Liver (tissue), 9 donors: ENCODE data around the gene ARMH3. TPM values are rescaled to one million over a fixed set of nuclear protein-coding genes. Genes with fewer than 3 reads are reported as not detected.

ENCODE experiments used
- DNase-seq: peaks from one replicate; pipeline ENCODE4 v3.0.0-alpha.2; 2017; ENCODE audit warnings: low spot score
- H3K27ac ChIP-seq, 2 donors: one replicate each; pipeline ENCODE4 v1.7.0; 2013; ENCODE audit warnings: inconsistent platforms in 2 of 2, low read length in 2 of 2, control low read depth in 1 of 2, low read depth in 1 of 2, mild to moderate bottlenecking in 1 of 2
- H3K27me3 ChIP-seq, 4 donors: one replicate each; pipeline versions ENCODE4 v1.6.1 to v1.7.0; 2013; ENCODE audit warnings: low read length in 3 of 4, inconsistent platforms in 1 of 4, mild to moderate bottlenecking in 1 of 4, moderate library complexity in 1 of 4; ENCODE audit not compliant: control insufficient read depth in 4 of 4, insufficient read depth in 4 of 4
- H3K36me3 ChIP-seq, 4 donors: one replicate each; pipeline versions ENCODE4 v1.6.1 to v1.7.0; 2013; ENCODE audit warnings: low read length in 3 of 4, mild to moderate bottlenecking in 3 of 4, low read depth in 1 of 4, moderate library complexity in 1 of 4; ENCODE audit not compliant: control insufficient read depth in 4 of 4, insufficient read depth in 3 of 4
- H3K4me1 ChIP-seq, 4 donors: one replicate each; pipeline versions ENCODE4 v1.6.1 to v1.7.0; 2013; ENCODE audit warnings: low read length in 3 of 4, mild to moderate bottlenecking in 3 of 4, moderate library complexity in 1 of 4; ENCODE audit not compliant: control insufficient read depth in 4 of 4, insufficient read depth in 4 of 4
- H3K4me3 ChIP-seq, 3 donors: one replicate each; pipeline versions ENCODE4 v1.6.1 to v1.7.0; 2013; ENCODE audit warnings: low read length in 3 of 3, control low read depth in 1 of 3, low read depth in 1 of 3, mild to moderate bottlenecking in 1 of 3
- H3K9ac ChIP-seq, 2 donors: one replicate each; pipeline ENCODE4 v1.7.0; 2013; ENCODE audit warnings: low read length in 2 of 2, mild to moderate bottlenecking in 2 of 2, moderate library complexity in 2 of 2, control low read depth in 1 of 2, low read depth in 1 of 2
- H3K9me3 ChIP-seq, 4 donors: one replicate each; pipeline versions ENCODE4 v1.6.1 to v1.7.0; 2013; ENCODE audit warnings: low read length in 3 of 4; ENCODE audit not compliant: control insufficient read depth in 4 of 4
- CTCF ChIP-seq: fragments of 150-350 bp; IDR thresholded peaks from 2 replicates; pipeline ENCODE4 v1.5.1; 2017; ENCODE audit warnings: improper control_type of control experiment, low read depth, low read length; ENCODE audit not compliant: missing input control
- FOXA1 ChIP-seq: IDR thresholded peaks from 2 replicates; pipeline ENCODE4 v1.6.1; 2016; ENCODE audit warnings: antibody characterized with exemption
- FOXA2 ChIP-seq: IDR thresholded peaks from 2 replicates; pipeline ENCODE4 v1.6.1; 2016; ENCODE audit warnings: antibody characterized with exemption
- GABPA ChIP-seq, 2 donors: IDR thresholded peaks in 1 of 2; conservative IDR thresholded peaks in 1 of 2; 2 replicates each; pipeline ENCODE4 v1.6.1; 2016; ENCODE audit warnings: antibody characterized with exemption in 2 of 2, mild to moderate bottlenecking in 1 of 2, moderate library complexity in 1 of 2
- HNF4A ChIP-seq, 2 donors: conservative IDR thresholded peaks; 2 replicates each; pipeline ENCODE4 v1.6.1; 2016; ENCODE audit warnings: antibody characterized with exemption in 2 of 2, mild to moderate bottlenecking in 2 of 2
- HNF4G ChIP-seq: IDR thresholded peaks from 2 replicates; pipeline ENCODE4 v1.6.1; 2016; ENCODE audit warnings: antibody characterized with exemption
- JUND ChIP-seq, 2 donors: IDR thresholded peaks; 2 replicates each; pipeline ENCODE4 v1.6.1; 2016; ENCODE audit warnings: antibody characterized with exemption in 2 of 2
- NR2F2 ChIP-seq: IDR thresholded peaks from 2 replicates; pipeline ENCODE4 v1.6.1; 2016; ENCODE audit warnings: antibody characterized with exemption
- RAD21 ChIP-seq, 2 donors: IDR thresholded peaks; 2 replicates each; pipeline ENCODE4 v1.6.1; 2016; ENCODE audit warnings: antibody characterized with exemption in 2 of 2, mild to moderate bottlenecking in 2 of 2
- REST ChIP-seq: IDR thresholded peaks from 2 replicates; pipeline ENCODE4 v1.6.1; 2016; ENCODE audit warnings: antibody characterized with exemption, mild to moderate bottlenecking
- RXRA ChIP-seq, 2 donors: IDR thresholded peaks; 2 replicates each; pipeline ENCODE4 v1.6.1; 2017 to 2018; ENCODE audit warnings: antibody characterized with exemption in 2 of 2, mild to moderate bottlenecking in 1 of 2
- SP1 ChIP-seq: IDR thresholded peaks from 2 replicates; pipeline ENCODE4 v1.6.1; 2018; ENCODE audit warnings: antibody characterized with exemption, mild to moderate bottlenecking
- TAF1 ChIP-seq: conservative IDR thresholded peaks from 2 replicates; pipeline ENCODE4 v1.6.1; 2016; ENCODE audit warnings: antibody characterized with exemption, mild to moderate bottlenecking
- YY1 ChIP-seq: IDR thresholded peaks from 2 replicates; pipeline ENCODE4 v1.6.1; 2016; ENCODE audit warnings: antibody characterized with exemption, mild to moderate bottlenecking
- WGBS: extraction: QIAGEN DNeasy Blood & Tissue Kit; methylation state at CpG from one replicate; pipeline ENCODE4 v1.1.7; 2013; 5-methylcytosine and 5-hydroxymethylcytosine counted together
- polyA plus RNA-seq, 2 donors: library from polyadenylated mRNA; stranded (reverse) in 1 of 2; unstranded in 1 of 2; fragments of 200-250 nt in 1 of 2; fragments of >200 nt in 1 of 2; fragmentation: Nextera tagmentation in 1 of 2; extraction: Ambion mirVana in 1 of 2; gene quantifications; one replicate each; pipeline versions ENCODE4 v1.2.1 to v1.2.3, GENCODE V29; 2013 to 2015
- total RNA-seq, 2 donors: library from RNA; depleted of rRNA; stranded (reverse); fragments of >200 nt; gene quantifications; one replicate each; pipeline ENCODE4 v1.2.3, GENCODE V29; 2014
- TF ChIP-seq, protein P1 (sequence below): IDR thresholded peaks from 2 replicates; pipeline ENCODE4 v1.6.1; 2016; ENCODE audit warnings: antibody characterized with exemption
- TF ChIP-seq, protein P2 (sequence below): IDR thresholded peaks from 2 replicates; pipeline ENCODE4 v1.6.1; 2016; ENCODE audit warnings: antibody characterized with exemption
- donor health status: healthy.
- donor health status: healthy.
- donor health status: healthy.
- donor health status: healthy.
- donor health status: healthy.

The ARMH3 gene
- total and polyA plus RNA-seq, 4 donors: 5.3 to 14.9 (median 9.2) TPM

GRCh38 chr10:101925027-101925426, 130.9 kb downstream of the ARMH3 start:
- Histone ChIP-seq H3K9me3 (no peaks in the 10 kb centered on the region), H3K27ac (no peak overlapping the region), H3K4me1 (no peaks in the 10 kb centered on the region), H3K9ac (no peak overlapping the region), H3K4me3 (no peak overlapping the region), H3K27me3 (no peaks in the 10 kb centered on the region), H3K36me3 (peaks cover 0 to 5% (median 0%) of the 10 kb centered on the region in 4 donors)
- WGBS: 98% methylated on average over 2 of the region's 2 CpGs
- TF ChIP-seq RAD21 (IDR thresholded peaks at IDR 0.05) (no peak), FOXA2 (no peak), TAF1 (no peak), FOXA1 (no peak), GABPA (IDR thresholded peaks at IDR 0.05 in 1 of 2, conservative IDR thresholded peaks at IDR 0.05 in 1 of 2) (no peak), NR2F2 (no peak), RXRA (IDR thresholded peaks at IDR 0.05) (no peak), HNF4G (no peak), YY1 (no peak), SP1 (no peak), CTCF (no peak), JUND (IDR thresholded peaks at IDR 0.05) (no peak), HNF4A (conservative IDR thresholded peaks at IDR 0.05) (no peak), REST (no peak)
- TF ChIP-seq, protein P1, sequence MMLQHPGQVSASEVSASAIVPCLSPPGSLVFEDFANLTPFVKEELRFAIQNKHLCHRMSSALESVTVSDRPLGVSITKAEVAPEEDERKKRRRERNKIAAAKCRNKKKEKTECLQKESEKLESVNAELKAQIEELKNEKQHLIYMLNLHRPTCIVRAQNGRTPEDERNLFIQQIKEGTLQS: no peak
- TF ChIP-seq, protein P2, sequence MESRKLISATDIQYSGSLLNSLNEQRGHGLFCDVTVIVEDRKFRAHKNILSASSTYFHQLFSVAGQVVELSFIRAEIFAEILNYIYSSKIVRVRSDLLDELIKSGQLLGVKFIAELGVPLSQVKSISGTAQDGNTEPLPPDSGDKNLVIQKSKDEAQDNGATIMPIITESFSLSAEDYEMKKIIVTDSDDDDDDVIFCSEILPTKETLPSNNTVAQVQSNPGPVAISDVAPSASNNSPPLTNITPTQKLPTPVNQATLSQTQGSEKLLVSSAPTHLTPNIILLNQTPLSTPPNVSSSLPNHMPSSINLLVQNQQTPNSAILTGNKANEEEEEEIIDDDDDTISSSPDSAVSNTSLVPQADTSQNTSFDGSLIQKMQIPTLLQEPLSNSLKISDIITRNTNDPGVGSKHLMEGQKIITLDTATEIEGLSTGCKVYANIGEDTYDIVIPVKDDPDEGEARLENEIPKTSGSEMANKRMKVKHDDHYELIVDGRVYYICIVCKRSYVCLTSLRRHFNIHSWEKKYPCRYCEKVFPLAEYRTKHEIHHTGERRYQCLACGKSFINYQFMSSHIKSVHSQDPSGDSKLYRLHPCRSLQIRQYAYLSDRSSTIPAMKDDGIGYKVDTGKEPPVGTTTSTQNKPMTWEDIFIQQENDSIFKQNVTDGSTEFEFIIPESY: no peak
- DNase-seq: no peak

DNA sequence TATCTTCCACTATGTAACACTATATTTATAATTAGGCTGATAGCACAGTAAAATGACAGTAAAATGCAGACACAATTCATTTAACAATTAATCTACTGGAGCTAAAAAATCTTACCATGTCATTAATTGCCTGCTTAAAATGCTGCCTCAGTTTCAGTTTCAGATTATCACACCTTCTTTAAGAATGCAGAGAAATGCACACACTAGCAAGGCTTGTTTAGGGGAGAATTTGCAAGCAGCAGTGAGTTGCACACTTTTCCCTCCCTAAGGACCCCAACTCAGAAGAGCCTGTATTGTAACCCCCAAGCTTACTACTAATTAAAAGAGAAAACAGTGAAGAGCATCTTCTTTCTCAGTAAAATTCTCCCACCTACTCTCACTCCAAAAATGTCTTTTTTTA, 132.7 kb downstream of the ARMH3 start:
- Histone ChIP-seq H3K27me3 (no peaks in the 10 kb centered on the region), H3K4me3 (no peak overlapping the region), H3K27ac (no peak overlapping the region), H3K36me3 (peaks cover 0 to 5% (median 1%) of the 10 kb centered on the region in 4 donors), H3K9ac (no peak overlapping the region), H3K4me1 (no peaks in the 10 kb centered on the region), H3K9me3 (no peaks in the 10 kb centered on the region)
- TF ChIP-seq TAF1: no peak
- TF ChIP-seq, protein P2: no peak
- no peak for DNase-seq
